ENCODE measurements around the gene HES4. TPM values are rescaled to one million over a fixed set of nuclear protein-coding genes. Genes with fewer than 3 reads are reported as not detected.
"Not testable (repeated sequence)": the region's sequence is repeated elsewhere in the genome, so short reads cannot be mapped to it uniquely, and the experiment has no call there.

HES4 gene
- polyA plus RNA-seq, 1 of the 3 experiments (the other 2 are of a cell fraction): 4.7 TPM

DNA sequence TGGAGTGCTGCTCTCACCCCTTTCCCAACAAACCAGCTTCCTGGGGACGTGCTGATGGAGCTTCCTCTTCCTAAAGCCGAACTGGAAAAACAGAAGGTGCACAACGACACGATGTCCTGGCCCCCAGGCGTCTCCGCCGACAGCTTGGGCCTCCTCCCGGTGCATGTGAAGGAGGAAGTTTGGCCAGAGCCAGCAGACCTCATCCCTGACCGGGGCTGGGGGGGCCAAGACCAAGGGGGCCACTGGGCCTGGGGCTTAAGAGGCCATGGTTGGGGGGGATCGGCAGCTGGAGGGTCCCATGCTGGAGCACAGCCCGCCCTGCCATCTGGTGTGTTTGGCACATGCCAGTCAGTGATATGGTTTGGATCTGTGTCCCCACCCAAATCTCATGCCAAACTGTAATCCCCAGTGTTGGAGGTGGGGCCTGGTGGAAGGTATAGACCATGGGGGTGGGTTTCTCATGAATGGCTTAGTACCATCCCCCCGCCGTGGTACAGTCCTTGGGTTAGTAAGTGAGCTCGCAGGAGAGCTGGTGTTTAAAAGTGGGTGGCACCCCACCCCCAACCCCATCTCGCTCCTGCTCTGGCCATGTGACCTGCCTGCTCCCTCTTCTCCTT is 6.4 kb downstream of the HES4 start (continued):
- TF ChIP-seq YY1 (IDR thresholded peaks at IDR 0.05; ENCODE audit: low read depth): no peak
- no peak for TF ChIP-seq SMC3 (IDR thresholded peaks at IDR 0.05; ENCODE audit: low read depth, low read length)
- no peak for TF ChIP-seq JUND (IDR thresholded peaks at IDR 0.05)
- TF ChIP-seq EP300 (IDR thresholded peaks at IDR 0.05; ENCODE audit: borderline replicate concordance in 1 of 2, low read depth in 1 of 2, low read length in 1 of 2): no peak
- TF ChIP-seq, protein P1, sequence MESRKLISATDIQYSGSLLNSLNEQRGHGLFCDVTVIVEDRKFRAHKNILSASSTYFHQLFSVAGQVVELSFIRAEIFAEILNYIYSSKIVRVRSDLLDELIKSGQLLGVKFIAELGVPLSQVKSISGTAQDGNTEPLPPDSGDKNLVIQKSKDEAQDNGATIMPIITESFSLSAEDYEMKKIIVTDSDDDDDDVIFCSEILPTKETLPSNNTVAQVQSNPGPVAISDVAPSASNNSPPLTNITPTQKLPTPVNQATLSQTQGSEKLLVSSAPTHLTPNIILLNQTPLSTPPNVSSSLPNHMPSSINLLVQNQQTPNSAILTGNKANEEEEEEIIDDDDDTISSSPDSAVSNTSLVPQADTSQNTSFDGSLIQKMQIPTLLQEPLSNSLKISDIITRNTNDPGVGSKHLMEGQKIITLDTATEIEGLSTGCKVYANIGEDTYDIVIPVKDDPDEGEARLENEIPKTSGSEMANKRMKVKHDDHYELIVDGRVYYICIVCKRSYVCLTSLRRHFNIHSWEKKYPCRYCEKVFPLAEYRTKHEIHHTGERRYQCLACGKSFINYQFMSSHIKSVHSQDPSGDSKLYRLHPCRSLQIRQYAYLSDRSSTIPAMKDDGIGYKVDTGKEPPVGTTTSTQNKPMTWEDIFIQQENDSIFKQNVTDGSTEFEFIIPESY (IDR thresholded peaks at IDR 0.05; ENCODE audit: borderline replicate concordance, low read depth): no peak
- no peak for TF ChIP-seq SIN3A (IDR thresholded peaks at IDR 0.05; ENCODE audit: borderline replicate concordance, low read depth, low read length)

DNA sequence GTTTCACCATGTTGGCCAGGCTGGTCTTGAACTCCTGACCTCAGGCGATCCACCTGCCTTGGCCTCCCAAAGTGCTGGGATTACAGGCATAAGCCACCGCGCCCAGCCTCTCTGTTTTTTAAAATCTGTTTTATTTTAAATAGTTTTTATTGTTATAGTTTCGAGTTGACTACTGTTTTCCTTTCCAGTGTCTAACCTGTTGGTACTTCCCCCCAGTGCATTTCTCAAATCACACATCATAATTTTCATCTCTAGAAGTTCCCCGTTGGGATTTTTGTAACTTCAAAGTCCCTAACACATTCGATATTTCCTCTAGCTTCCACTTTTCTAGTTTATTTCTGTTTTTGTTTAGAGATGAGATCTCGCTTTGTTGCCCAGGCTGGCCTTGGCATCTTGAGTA is 7.5 kb downstream of the HES4 start:
- H3F3A ChIP-seq (replicated peaks; ENCODE audit: insufficient read depth): no peaks in the 10 kb centered on the region
- no peaks in the 10 kb centered on the region for H3K79me2 ChIP-seq (ENCODE audit: insufficient read depth)
- peaks cover 0 to 3% of the 10 kb centered on the region in 2 experiments; a peak in 1 of 4 replicates for H3K4me1 ChIP-seq (ENCODE audit: control insufficient read depth in 1 of 2, insufficient read depth in 2 of 2, low read depth in 1 of 2, low read length in 1 of 2)
- no peak overlapping the region for H3K4me3 ChIP-seq (ENCODE audit: low read depth in 2 of 2, low read length in 1 of 2)
- ChIA-PET CTCF (interaction anchor here (0.8 to 13.2 kb wide), 8 partner anchors 9 to 129 kb away, joined by 3 to 246 read pairs (median 5); partner anchors contain the start of gene PERM1), POLR2A (no interaction called here)
- H3K9me2 ChIP-seq: no peaks in the 10 kb centered on the region
- peaks cover 14% of the 10 kb centered on the region; the same call in 1 of the 2 replicates for H3K27me3 ChIP-seq (ENCODE audit: insufficient read depth)
- no peak overlapping the region for H2AFZ ChIP-seq (ENCODE audit: low read depth)
- H3K27ac ChIP-seq (ENCODE audit: low read depth in 2 of 2, low read length in 1 of 2): no peak overlapping the region
- H3K4me2 ChIP-seq: no peak overlapping the region
- TF ChIP-seq, protein P2, sequence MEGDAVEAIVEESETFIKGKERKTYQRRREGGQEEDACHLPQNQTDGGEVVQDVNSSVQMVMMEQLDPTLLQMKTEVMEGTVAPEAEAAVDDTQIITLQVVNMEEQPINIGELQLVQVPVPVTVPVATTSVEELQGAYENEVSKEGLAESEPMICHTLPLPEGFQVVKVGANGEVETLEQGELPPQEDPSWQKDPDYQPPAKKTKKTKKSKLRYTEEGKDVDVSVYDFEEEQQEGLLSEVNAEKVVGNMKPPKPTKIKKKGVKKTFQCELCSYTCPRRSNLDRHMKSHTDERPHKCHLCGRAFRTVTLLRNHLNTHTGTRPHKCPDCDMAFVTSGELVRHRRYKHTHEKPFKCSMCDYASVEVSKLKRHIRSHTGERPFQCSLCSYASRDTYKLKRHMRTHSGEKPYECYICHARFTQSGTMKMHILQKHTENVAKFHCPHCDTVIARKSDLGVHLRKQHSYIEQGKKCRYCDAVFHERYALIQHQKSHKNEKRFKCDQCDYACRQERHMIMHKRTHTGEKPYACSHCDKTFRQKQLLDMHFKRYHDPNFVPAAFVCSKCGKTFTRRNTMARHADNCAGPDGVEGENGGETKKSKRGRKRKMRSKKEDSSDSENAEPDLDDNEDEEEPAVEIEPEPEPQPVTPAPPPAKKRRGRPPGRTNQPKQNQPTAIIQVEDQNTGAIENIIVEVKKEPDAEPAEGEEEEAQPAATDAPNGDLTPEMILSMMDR (IDR thresholded peaks at IDR 0.05): no peak
- TF ChIP-seq EZH2phosphoT487 (IDR thresholded peaks at IDR 0.05; ENCODE audit: borderline replicate concordance, low read depth): no peak
- no peak for DNase-seq
- 73% methylated on average over 7 of the region's 7 CpGs for WGBS (ENCODE audit: low lambda C conversion rate)
- H3K36me3 ChIP-seq (replicated peaks in 1 of 2; ENCODE audit: control insufficient read depth in 1 of 2, insufficient read depth in 2 of 2, low read length in 1 of 2): no peaks in the 10 kb centered on the region
- H4K20me1 ChIP-seq (ENCODE audit: insufficient read depth): no peaks in the 10 kb centered on the region
- H3K9me3 ChIP-seq: peaks cover 4% of the 10 kb centered on the region; the same call in 1 of the 2 replicates
- H3K9ac ChIP-seq: no peak overlapping the region

DNA sequence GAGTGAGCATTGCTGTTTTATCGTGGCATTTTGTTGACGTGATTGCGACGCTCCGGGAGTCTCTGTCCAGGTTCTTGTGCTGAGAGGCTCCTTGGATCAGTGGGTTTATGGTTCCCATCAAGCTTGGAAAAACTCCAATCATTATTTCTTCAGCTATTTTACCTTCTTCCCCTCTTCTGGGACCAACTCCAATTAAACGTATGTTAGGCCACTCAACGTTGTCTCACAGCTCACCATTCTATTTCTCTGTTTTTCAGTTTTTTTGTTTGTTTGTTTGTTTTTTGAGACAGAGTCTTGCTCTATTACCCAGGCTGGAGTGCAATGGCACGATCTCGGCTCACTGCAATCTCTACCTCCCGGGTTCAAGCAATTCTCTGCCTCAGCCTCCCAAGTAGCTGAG is 8.0 kb downstream of the HES4 start:
- Histone ChIP-seq H3K27me3 (ENCODE audit: insufficient read depth) (peaks cover 16% of the 10 kb centered on the region; the same call in 1 of the 2 replicates), H3K36me3 (replicated peaks in 1 of 2; ENCODE audit: control insufficient read depth in 1 of 2, insufficient read depth in 2 of 2, low read length in 1 of 2) (no peaks in the 10 kb centered on the region), H3K9ac (no peak overlapping the region), H3K79me2 (ENCODE audit: insufficient read depth) (no peaks in the 10 kb centered on the region), H3K9me2 (no peaks in the 10 kb centered on the region), H2AFZ (ENCODE audit: low read depth) (no peak overlapping the region), H3F3A (replicated peaks; ENCODE audit: insufficient read depth) (no peaks in the 10 kb centered on the region), H3K4me2 (no peak overlapping the region), H3K4me3 (ENCODE audit: low read depth in 2 of 2, low read length in 1 of 2) (no peak overlapping the region), H4K20me1 (ENCODE audit: insufficient read depth) (no peaks in the 10 kb centered on the region), H3K27ac (ENCODE audit: low read depth in 2 of 2, low read length in 1 of 2) (no peak overlapping the region), H3K9me3 (peaks cover 4% of the 10 kb centered on the region; the same call in 1 of the 2 replicates), H3K4me1 (ENCODE audit: control insufficient read depth in 1 of 2, insufficient read depth in 2 of 2, low read depth in 1 of 2, low read length in 1 of 2) (peaks cover 0 to 3% of the 10 kb centered on the region in 2 experiments; a peak in 1 of 4 replicates)
- ChIA-PET CTCF (interaction anchor here (0.9 to 13.2 kb wide), 7 partner anchors 9 to 130 kb away, joined by 3 to 246 read pairs (median 6); partner anchors contain the start of gene PERM1), POLR2A (no interaction called here)
- 90% methylated on average over 10 of the region's 10 CpGs for WGBS (ENCODE audit: low lambda C conversion rate)
- TF ChIP-seq EP300 (IDR thresholded peaks at IDR 0.05; ENCODE audit: borderline replicate concordance in 1 of 2, low read depth in 1 of 2, low read length in 1 of 2) (no peak), FOXJ3 (CRISPR knock-in tag; IDR thresholded peaks at IDR 0.05) (no peak), ELF1 (IDR thresholded peaks at IDR 0.05) (no peak), FOXM1 (IDR thresholded peaks at IDR 0.05; ENCODE audit: low read depth) (no peak)
- no peak for DNase-seq

DNA sequence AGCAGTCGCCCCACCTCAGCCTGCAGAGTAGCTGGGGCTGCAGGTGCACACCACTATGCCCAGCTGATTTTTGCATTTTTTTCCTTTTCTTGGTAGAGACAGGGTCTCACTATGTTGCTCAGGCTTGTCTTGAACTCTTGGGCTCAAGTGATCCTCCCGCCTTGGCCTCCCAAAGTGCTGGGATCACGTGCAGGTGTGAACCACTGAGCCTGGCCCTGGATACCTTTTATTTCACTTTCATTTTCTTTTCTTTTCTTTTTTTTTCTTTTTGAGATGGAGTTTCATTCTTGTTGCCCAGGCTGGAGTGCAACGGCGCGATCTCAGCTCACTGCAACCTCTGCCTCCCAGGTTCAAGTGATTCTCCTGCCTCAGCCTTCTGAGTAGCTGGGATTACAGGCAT is 8.6 kb downstream of the HES4 start:
- H3K9me2 ChIP-seq; H3K27ac ChIP-seq (ENCODE audit: low read depth in 2 of 2, low read length in 1 of 2); H3K4me3 ChIP-seq (ENCODE audit: low read depth in 2 of 2, low read length in 1 of 2); H4K20me1 ChIP-seq (ENCODE audit: insufficient read depth); H3K4me2 ChIP-seq; POLR2A ChIA-PET; H3F3A ChIP-seq (replicated peaks; ENCODE audit: insufficient read depth); H3K36me3 ChIP-seq (replicated peaks in 1 of 2; ENCODE audit: control insufficient read depth in 1 of 2, insufficient read depth in 2 of 2, low read length in 1 of 2); H3K9ac ChIP-seq; H2AFZ ChIP-seq (ENCODE audit: low read depth); H3K79me2 ChIP-seq (ENCODE audit: insufficient read depth); H3K4me1 ChIP-seq (ENCODE audit: control insufficient read depth in 1 of 2, insufficient read depth in 2 of 2, low read depth in 1 of 2, low read length in 1 of 2); DNase-seq; H3K9me3 ChIP-seq: not testable (repeated sequence)
- CTCF ChIA-PET: interaction anchor here (1.4 to 13.2 kb wide), 5 partner anchors 8 to 72 kb away, joined by 4 to 246 read pairs (median 10); partner anchors contain the start of gene PERM1
- 81% methylated on average over 6 of the region's 6 CpGs for WGBS (ENCODE audit: low lambda C conversion rate)
- peaks cover 16% of the 10 kb centered on the region; the same call in 1 of the 2 replicates for H3K27me3 ChIP-seq (ENCODE audit: insufficient read depth)
